Kidney (tissue), 14 donors: ENCODE data around the gene KIRREL3. TPM values are rescaled to one million over a fixed set of nuclear protein-coding genes. Genes with fewer than 3 reads are reported as not detected.

Source experiments
- DNase-seq, 5 donors: peaks; one replicate each; pipeline ENCODE4 v3.0.0-alpha.2; 2013 to 2020
- FAIRE-seq: peaks from 2 replicates; lab custom pipeline; 2012; peaks lifted over from hg19 to GRCh38; lab: Jason Lieb, UNC
- H3K27ac ChIP-seq, 2 donors: one replicate each; pipeline ENCODE4 v1.7.0; 2013; ENCODE audit warnings: low read depth in 2 of 2, low read length in 2 of 2, inconsistent platforms in 1 of 2
- H3K27me3 ChIP-seq: one replicate; pipeline ENCODE4 v1.7.1; 2013; ENCODE audit warnings: low read length, inconsistent platforms; ENCODE audit not compliant: control insufficient read depth, insufficient read depth
- H3K36me3 ChIP-seq, 3 donors: one replicate each; pipeline versions ENCODE4 v1.7.0 to v1.7.1; 2013; ENCODE audit warnings: low read length in 3 of 3, control low read depth in 1 of 3, inconsistent platforms in 1 of 3; ENCODE audit not compliant: insufficient read depth in 3 of 3, control insufficient read depth in 2 of 3
- H3K4me1 ChIP-seq, 3 donors: one replicate each; pipeline versions ENCODE4 v1.7.0 to v1.7.1; 2013; ENCODE audit warnings: low read length in 3 of 3, inconsistent platforms in 1 of 3, low read depth in 1 of 3; ENCODE audit not compliant: control insufficient read depth in 2 of 3, insufficient read depth in 2 of 3
- H3K4me3 ChIP-seq, 3 donors: one replicate each; pipeline versions ENCODE4 v1.7.0 to v1.8.1; 2013; ENCODE audit warnings: low read length in 3 of 3, control low read depth in 1 of 3, inconsistent platforms in 1 of 3
- H3K9ac ChIP-seq, 3 donors: one replicate each; pipeline versions ENCODE4 v1.7.0 to v1.7.1; 2013; ENCODE audit warnings: low read length in 3 of 3, control low read depth in 1 of 3, inconsistent platforms in 1 of 3
- H3K9me3 ChIP-seq, 3 donors: one replicate each; pipeline versions ENCODE4 v1.7.0 to v1.7.1; 2013; ENCODE audit warnings: low read length in 3 of 3, control low read depth in 1 of 3, inconsistent platforms in 1 of 3; ENCODE audit not compliant: control insufficient read depth in 2 of 3, insufficient read depth in 1 of 3
- CTCF ChIP-seq: IDR thresholded peaks from 3 replicates; pipeline ENCODE4 v1.5.1; 2012; ENCODE audit warnings: mild to moderate bottlenecking, moderate library complexity, borderline replicate concordance; ENCODE audit not compliant: insufficient read depth; ENCODE audit errors: extremely low read depth
- intact Hi-C: fragments of 100-400 bp; cut with DNase I; formaldehyde crosslinking; loops from one replicate; pipeline ENCODE4 v1.11.1; 2022
- polyA plus RNA-seq: library from polyadenylated mRNA; stranded (reverse); fragments of 350-450 nt; fragmentation: Illumina TruSeq; extraction: RNeasy Lipid Tissue Mini Kit (QIAGEN cat#74804); gene quantifications from one replicate; pipeline ENCODE4 v1.2.3, GENCODE V29; 2014; ENCODE audit warnings: low read depth, low replicate concordance; ENCODE audit not compliant: insufficient read depth
- total RNA-seq: library from RNA; stranded (reverse); fragmentation: NEBNext Ultra II Directional; extraction: Animal tissue kit (Norgen Biotek cat#: 25700); gene quantifications from one replicate; pipeline ENCODE4 v1.2.1, GENCODE V29; 2021
- donor health status: control.
- donor health status: control.
- donor health status: control.
- donor health status: control.
- donor health status: control.
- donor health status: DM: yes; HTN: yes; CAD: no.
- donor health status: Normal renal cell carcinoma (clear cell type).

The KIRREL3 gene
- total and polyA plus RNA-seq, 2 donors from 2014 or later, result 0.19 to 0.22 TPM

GRCh38 chr11:126738295-126739031 lies 262.1 kb downstream of the KIRREL3 start:
- H3K27ac ChIP-seq, result no peak overlapping the region
- intact Hi-C loops, result no loop called here
- H3K9ac ChIP-seq, result no peak overlapping the region
- no peaks in the 10 kb centered on the region for H3K9me3 ChIP-seq
- no peaks in the 10 kb centered on the region for H3K27me3 ChIP-seq
- H3K36me3 ChIP-seq, result no peaks in the 10 kb centered on the region
- TF ChIP-seq CTCF, result no peak
- DNase-seq, result no peak
- no peaks in the 10 kb centered on the region for H3K4me1 ChIP-seq
- H3K4me3 ChIP-seq, result no peak overlapping the region
- no peak for FAIRE-seq

GRCh38 chr11:126736682-126737572 lies 263.6 kb downstream of the KIRREL3 start:
- no peak for TF ChIP-seq CTCF
- H3K4me3 ChIP-seq, result no peak overlapping the region
- intact Hi-C loops, result no loop called here
- no peak overlapping the region for H3K27ac ChIP-seq
- H3K36me3 ChIP-seq, result no peaks in the 10 kb centered on the region
- DNase-seq (no peak), FAIRE-seq (no peak)
- H3K9ac ChIP-seq, result no peak overlapping the region
- H3K9me3 ChIP-seq, result no peaks in the 10 kb centered on the region
- no peaks in the 10 kb centered on the region for H3K27me3 ChIP-seq
- no peaks in the 10 kb centered on the region for H3K4me1 ChIP-seq

GRCh38 chr11:126734752-126735151 lies 265.8 kb downstream of the KIRREL3 start:
- H3K9ac ChIP-seq, result no peak overlapping the region
- no peak for TF ChIP-seq CTCF
- no peaks in the 10 kb centered on the region for H3K36me3 ChIP-seq
- DNase-seq (no peak), FAIRE-seq (no peak)
- H3K4me1 ChIP-seq, result no peaks in the 10 kb centered on the region
- intact Hi-C loops, result no loop called here
- no peaks in the 10 kb centered on the region for H3K9me3 ChIP-seq
- H3K4me3 ChIP-seq, result no peak overlapping the region
- no peak overlapping the region for H3K27ac ChIP-seq
- H3K27me3 ChIP-seq, result no peaks in the 10 kb centered on the region
